HEK293T (cell line): Measurements from ENCODE around the gene CHURC1.

ENCODE experiments used
- CTCF ChIA-PET: fragments of 350-600 bp; formaldehyde crosslinking; extraction: SDS; loops from one replicate; lab custom pipeline; 2021; ENCODE audit warnings: antibody characterized with exemption, inconsistent platforms; lab: Yijun Ruan, JAX
- POLR2A ChIA-PET: fragments of 350-600 bp; formaldehyde crosslinking; extraction: SDS; loops from one replicate; lab custom pipeline; 2020; ENCODE audit warnings: antibody characterized with exemption, inconsistent platforms; lab: Yijun Ruan, JAX
- DNase-seq: peaks from one replicate; pipeline ENCODE4 v3.0.0; 2012; ENCODE audit warnings: mixed read lengths; ENCODE audit errors: extremely low spot score
- ARNT ChIP-seq: fragments of 450-650 bp; IDR thresholded peaks from 2 replicates; pipeline ENCODE4 v1.6.1; 2017; ENCODE audit warnings: mild to moderate bottlenecking
- BHLHE40 ChIP-seq: fragments of 450-650 bp; IDR thresholded peaks from 2 replicates; pipeline ENCODE4 v1.6.1; 2016; ENCODE audit warnings: mild to moderate bottlenecking, moderate library complexity, borderline replicate concordance
- CTBP1 ChIP-seq: fragments of 450-650 bp; IDR thresholded peaks from 2 replicates; pipeline ENCODE4 v1.6.1; 2016; ENCODE audit warnings: borderline replicate concordance
- ELF4 ChIP-seq: fragments of 450-650 bp; IDR thresholded peaks from 2 replicates; pipeline ENCODE4 v1.6.1; 2017; ENCODE audit warnings: antibody characterized with exemption
- FOXA1 ChIP-seq: fragments of 450-650 bp; IDR thresholded peaks from 2 replicates; pipeline ENCODE4 v1.6.1; 2016; ENCODE audit warnings: mild to moderate bottlenecking
- FOXK2 ChIP-seq: fragments of 450-650 bp; IDR thresholded peaks from 2 replicates; pipeline ENCODE4 v1.6.1; 2016; ENCODE audit warnings: mild to moderate bottlenecking
- FOXM1 ChIP-seq: fragments of 450-650 bp; IDR thresholded peaks from 2 replicates; pipeline ENCODE4 v1.6.1; 2017; ENCODE audit warnings: mild to moderate bottlenecking, borderline replicate concordance
- HDGF ChIP-seq: fragments of 450-650 bp; IDR thresholded peaks from 2 replicates; pipeline ENCODE4 v1.6.1; 2017; ENCODE audit warnings: antibody characterized with exemption, borderline replicate concordance
- L3MBTL2 ChIP-seq: fragments of 450-650 bp; conservative IDR thresholded peaks from 2 replicates; pipeline ENCODE4 v1.6.1; 2016; ENCODE audit warnings: mild to moderate bottlenecking
- LEF1 ChIP-seq: fragments of 450-650 bp; IDR thresholded peaks from 2 replicates; pipeline ENCODE4 v1.6.1; 2017; ENCODE audit warnings: mild to moderate bottlenecking, borderline replicate concordance
- NFRKB ChIP-seq: fragments of 450-650 bp; IDR thresholded peaks from 2 replicates; pipeline ENCODE4 v1.6.1; 2016; ENCODE audit warnings: mild to moderate bottlenecking, moderate library complexity
- PKNOX1 ChIP-seq: fragments of 450-650 bp; IDR thresholded peaks from 2 replicates; pipeline ENCODE4 v1.6.1; 2016
- SP1 ChIP-seq: fragments of 450-650 bp; IDR thresholded peaks from 2 replicates; pipeline ENCODE4 v1.6.1; 2017
- SUZ12 ChIP-seq: fragments of 450-650 bp; IDR thresholded peaks from 2 replicates; pipeline ENCODE4 v1.6.1; 2016; ENCODE audit warnings: mild to moderate bottlenecking
- TARDBP ChIP-seq: fragments of 450-650 bp; IDR thresholded peaks from 2 replicates; pipeline ENCODE4 v1.6.1; 2016
- ZNF384 ChIP-seq: fragments of 450-650 bp; IDR thresholded peaks from 2 replicates; pipeline ENCODE4 v1.6.1; 2016

CHURC1 gene

DNA sequence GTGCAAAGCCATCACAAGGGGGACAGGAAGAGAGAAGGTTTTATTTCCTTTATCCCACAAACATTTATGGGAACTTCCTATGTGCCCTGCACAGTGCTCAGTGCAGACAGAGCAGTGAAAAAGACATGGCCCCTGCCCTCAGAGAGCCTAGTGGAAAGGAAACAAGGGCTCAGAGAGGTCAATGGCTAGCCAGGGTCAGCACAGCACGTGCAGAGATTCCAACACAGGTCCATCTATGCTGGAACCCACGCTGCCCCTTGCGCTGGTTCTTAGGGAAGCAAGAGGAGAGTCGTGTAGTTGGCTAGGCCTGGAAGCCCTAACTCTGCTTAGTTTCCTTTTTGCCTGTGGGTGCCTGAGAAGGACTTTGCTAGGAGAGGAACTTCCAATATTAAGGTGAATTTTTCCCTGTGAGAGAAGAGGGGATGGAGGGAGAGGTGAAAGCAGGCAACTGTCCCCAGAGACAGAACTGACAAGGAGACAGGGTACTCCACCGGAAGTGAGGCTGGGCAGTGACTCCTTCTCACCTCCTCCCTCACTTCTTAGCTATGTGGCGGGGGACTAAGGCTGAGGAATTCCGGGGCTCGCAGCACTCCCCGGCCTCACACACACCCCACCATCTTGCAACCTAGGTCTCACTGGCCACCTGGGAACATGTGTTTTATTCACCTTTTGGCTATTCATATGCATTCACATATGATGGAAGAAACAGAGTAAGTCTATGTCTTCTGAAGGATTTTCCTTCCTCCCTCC, 40.4 kb downstream of the CHURC1 start:
- ChIA-PET POLR2A (interaction anchor here (1.1 kb wide), 1 partner anchor 39 kb away, joined by 4 read pairs; no protein-coding TSS in a partner anchor), CTCF (interaction anchor here (2.0 kb wide), 1 partner anchor 19 kb away, joined by 6 read pairs; no protein-coding TSS in a partner anchor)
- TF ChIP-seq SP1: no peak
- TF ChIP-seq ARNT: no peak
- no peak for TF ChIP-seq FOXK2
- no peak for TF ChIP-seq LEF1
- DNase-seq: no peak

- DNase-seq: no peak
- ChIA-PET POLR2A (interaction anchor here (1.1 kb wide), 1 partner anchor 40 kb away, joined by 4 read pairs; no protein-coding TSS in a partner anchor), CTCF (no interaction called here)
- TF ChIP-seq FOXA1 (no peak), SP1 (no peak), HDGF (no peak), LEF1 (no peak), NFRKB (no peak), TARDBP (no peak), FOXM1 (no peak), ZNF384 (no peak), CTBP1 (no peak), ELF4 (no peak), BHLHE40 (no peak), FOXK2 (no peak), SUZ12 (no peak), ARNT (no peak), L3MBTL2 (no peak), PKNOX1 (no peak)
These were observed 41.0 kb downstream of the CHURC1 start for GRCh38 chr14:64955297-64955696.

DNA sequence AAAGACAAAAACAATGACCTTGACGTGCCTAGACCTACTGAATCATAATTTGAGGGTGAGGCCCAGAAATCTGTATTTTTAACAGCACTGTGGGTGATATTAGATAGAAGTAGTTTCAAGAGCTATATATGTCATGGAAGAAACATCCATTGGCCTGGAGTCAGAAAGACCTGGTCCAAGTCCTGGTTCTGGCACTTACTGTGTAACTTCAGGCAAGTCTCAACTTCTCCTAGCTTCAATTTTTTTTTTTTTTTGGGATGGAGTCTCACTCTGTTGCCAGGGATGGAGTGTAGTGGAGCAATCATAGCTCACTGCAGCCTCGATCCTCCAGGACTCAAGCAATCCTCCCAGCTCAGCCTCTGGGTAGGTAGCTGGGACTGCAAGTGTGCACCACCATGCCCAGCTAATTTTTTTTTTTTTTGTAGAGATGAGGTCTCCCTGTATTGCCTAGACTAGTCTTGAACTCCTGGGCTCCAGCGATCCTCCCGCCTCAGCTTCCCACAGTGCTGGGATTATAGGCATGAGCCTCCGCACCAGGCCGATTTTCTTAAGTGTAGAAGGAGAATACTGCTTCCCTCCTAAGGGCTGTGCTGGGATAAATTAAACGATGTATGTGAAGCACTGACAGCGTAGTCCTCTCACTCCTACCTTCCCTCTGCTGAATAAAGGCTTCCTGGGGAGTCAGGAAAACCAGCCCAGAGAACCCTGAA, 42.6 kb downstream of the CHURC1 start:
- no peak for DNase-seq
- ChIA-PET CTCF (interaction anchor here (0.5 to 1.6 kb wide), 2 partner anchors 21 to 63 kb away, joined by 3 to 5 read pairs; no protein-coding TSS in a partner anchor), POLR2A (interaction anchor here (0.8 kb wide), 1 partner anchor 11 kb away, joined by 3 read pairs; no protein-coding TSS in a partner anchor)
- no peak for TF ChIP-seq LEF1
- TF ChIP-seq SUZ12: no peak
- no peak for TF ChIP-seq TARDBP
- TF ChIP-seq ELF4: no peak
- no peak for TF ChIP-seq BHLHE40
- TF ChIP-seq ARNT: no peak
- no peak for TF ChIP-seq FOXM1
- TF ChIP-seq NFRKB: no peak

- DNase-seq: no peak
- POLR2A ChIA-PET: interaction anchor here (0.7 kb wide), 1 partner anchor 12 kb away, joined by 3 read pairs; no protein-coding TSS in a partner anchor
- TF ChIP-seq LEF1: no peak
- CTCF ChIA-PET: no interaction called here
These were observed 43.9 kb downstream of the CHURC1 start for GRCh38 chr14:64958201-64958600.

DNA sequence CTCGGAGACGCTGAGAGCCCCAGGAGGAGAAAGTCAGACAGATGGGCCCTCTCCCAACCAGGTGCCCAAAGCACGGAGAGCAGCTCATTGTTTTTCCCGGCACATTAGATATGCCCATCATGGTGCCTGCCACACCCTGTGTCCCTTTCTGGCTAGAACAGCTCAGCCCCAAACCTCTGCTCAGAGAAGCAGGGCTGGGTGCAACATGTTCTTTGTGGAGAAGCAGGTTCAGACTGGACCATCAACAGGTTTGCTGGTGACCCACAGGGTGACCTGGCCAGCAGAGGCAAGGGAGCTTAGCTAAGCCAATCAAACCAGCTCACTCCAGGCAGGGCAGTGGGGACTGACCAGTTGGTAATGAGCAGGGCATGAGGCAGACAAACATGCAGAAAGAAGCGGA, 44.5 kb downstream of the CHURC1 start:
- ChIA-PET CTCF (no interaction called here), POLR2A (no interaction called here)
- TF ChIP-seq ELF4 (no peak), NFRKB (no peak), PKNOX1 (no peak), CTBP1 (no peak), FOXA1 (no peak), FOXK2 (no peak), ARNT (no peak), HDGF (no peak), FOXM1 (no peak), ZNF384 (no peak), SP1 (no peak), LEF1 (no peak), L3MBTL2 (no peak), BHLHE40 (no peak), SUZ12 (no peak), TARDBP (no peak)
- DNase-seq: no peak

DNA sequence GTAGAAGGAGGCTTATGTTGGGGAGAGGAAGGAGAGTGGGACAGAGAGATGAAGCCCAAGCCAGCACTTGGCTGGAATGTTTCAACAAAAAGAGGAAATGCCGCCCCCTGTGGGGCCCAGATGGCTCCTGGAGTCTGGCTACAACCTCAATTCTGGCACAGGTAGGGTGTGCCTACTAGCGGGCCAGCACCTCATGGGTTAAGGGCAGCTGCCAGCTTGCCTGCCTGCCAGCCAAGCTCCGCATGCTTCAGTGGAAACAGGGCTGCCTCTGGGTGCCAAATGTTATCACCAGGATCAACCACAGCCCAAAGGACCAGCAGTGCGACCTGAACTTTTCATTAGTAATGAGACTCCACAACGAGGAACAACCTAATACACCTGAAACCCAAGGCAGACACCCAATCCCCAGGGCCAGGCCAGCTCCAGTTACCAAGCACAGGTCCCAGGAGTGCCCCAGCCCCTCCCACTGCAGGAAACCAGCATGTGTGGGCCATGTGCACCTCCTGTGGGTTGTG, 46.6 kb downstream of the CHURC1 start:
- peak; percentile 23 for DNase-seq
- TF ChIP-seq PKNOX1 (no peak), SP1 (no peak), NFRKB (no peak), CTBP1 (no peak), FOXK2 (no peak), TARDBP (no peak), FOXM1 (no peak), LEF1 (no peak), SUZ12 (no peak), L3MBTL2 (no peak), HDGF (no peak), ELF4 (no peak), BHLHE40 (no peak), ZNF384 (no peak), ARNT (no peak), FOXA1 (no peak)
- CTCF ChIA-PET: no interaction called here
- POLR2A ChIA-PET: interaction anchor here (2.3 kb wide), 1 partner anchor 26 kb away, joined by 9 read pairs; the partner anchor contains the start of gene FNTB
